ENCODE data around the gene BOLL. TPM values are rescaled to one million over a fixed set of nuclear protein-coding genes. Genes with fewer than 3 reads are reported as not detected.
A peak's percentile ranks its signal among the peaks of the same experiment; 100 is the strongest.
"Not testable (repeated sequence)": the region's sequence is repeated elsewhere in the genome, so short reads cannot be mapped to it uniquely, and the experiment has no call there.

BOLL gene
- total RNA-seq, 2 donors from 2014 or later = not detected

GRCh38 chr2:197699724-197700123 lies 85.4 kb downstream of the BOLL start:
- not testable (repeated sequence) for DNase-seq (ENCODE audit: low spot score in 2 of 2); H3K27ac Mint-ChIP-seq; ATAC-seq; H3K9me3 Mint-ChIP-seq
- peaks cover 5 to 16% of the 10 kb centered on the region in 2 donors for H3K36me3 Mint-ChIP-seq

GRCh38 chr2:197696571-197696970 lies 88.5 kb downstream of the BOLL start:
- H3K27ac Mint-ChIP-seq; H3K9me3 Mint-ChIP-seq; DNase-seq (ENCODE audit: low spot score in 2 of 2); ATAC-seq: not testable (repeated sequence)
- H3K36me3 Mint-ChIP-seq = peaks cover 0 to 14% of the 10 kb centered on the region in 2 donors

- DNase-seq (ENCODE audit: low spot score in 2 of 2); H3K27ac Mint-ChIP-seq; ATAC-seq; H3K9me3 Mint-ChIP-seq: not testable (repeated sequence)
- H3K36me3 Mint-ChIP-seq = peaks cover 0 to 13% of the 10 kb centered on the region in 2 donors
Observed at GRCh38 chr2:197695971-197696370, 89.1 kb downstream of the BOLL start.

- not testable (repeated sequence) for H3K36me3 Mint-ChIP-seq; H3K27ac Mint-ChIP-seq; DNase-seq (ENCODE audit: low spot score in 2 of 2); H3K9me3 Mint-ChIP-seq; ATAC-seq
Observed at GRCh38 chr2:197695206-197695605, 89.9 kb downstream of the BOLL start.

- Mint-ChIP-seq H3K27ac (no peak overlapping the region), H3K9me3 (no peaks in the 10 kb centered on the region), H3K36me3 (no peaks in the 10 kb centered on the region)
- DNase-seq (ENCODE audit: low spot score in 2 of 2) = no peak
- ATAC-seq = peak in 1 of 2 donors; percentile 45
Observed at GRCh38 chr2:197677483-197677882, 107.6 kb downstream of the BOLL start.

- DNase-seq (ENCODE audit: low spot score in 2 of 2) (no peak), ATAC-seq (no peak)
- no peak overlapping the region for H3K27ac Mint-ChIP-seq
- no peaks in the 10 kb centered on the region for H3K9me3 Mint-ChIP-seq
- H3K36me3 Mint-ChIP-seq = no peaks in the 10 kb centered on the region
Observed at GRCh38 chr2:197677056-197677455, 108.1 kb downstream of the BOLL start.

Other genes starting within 250 kb of the BOLL start
- not detected for gene RFTN2, start 109.7 kb downstream of the BOLL start, total RNA-seq
- 10 to 100 TPM; 10.0 to 11.6 TPM for gene MARS2, start 80.0 kb downstream of the BOLL start, total RNA-seq
- 1 to 10 TPM; 1.3 to 4.9 TPM for gene PLCL1, start 19.3 kb upstream of the BOLL start, total RNA-seq

Data from activated naive CD4-positive, alpha-beta T cell treated with anti-CD3 and anti-CD28 coated beads, Interleukin-2, amount 50 U/mL, for 72 hours (primary cell).